GM21447 (cell line): Measurements from ENCODE around the gene CNIH1.

ENCODE experiments used
- ATAC-seq: cut with Tn5 transposase; IDR thresholded peaks from one replicate; pipeline ENCODE4 v1.9.1; 2021; ENCODE audit not compliant: unreplicated experiment

Gene CNIH1

DNA sequence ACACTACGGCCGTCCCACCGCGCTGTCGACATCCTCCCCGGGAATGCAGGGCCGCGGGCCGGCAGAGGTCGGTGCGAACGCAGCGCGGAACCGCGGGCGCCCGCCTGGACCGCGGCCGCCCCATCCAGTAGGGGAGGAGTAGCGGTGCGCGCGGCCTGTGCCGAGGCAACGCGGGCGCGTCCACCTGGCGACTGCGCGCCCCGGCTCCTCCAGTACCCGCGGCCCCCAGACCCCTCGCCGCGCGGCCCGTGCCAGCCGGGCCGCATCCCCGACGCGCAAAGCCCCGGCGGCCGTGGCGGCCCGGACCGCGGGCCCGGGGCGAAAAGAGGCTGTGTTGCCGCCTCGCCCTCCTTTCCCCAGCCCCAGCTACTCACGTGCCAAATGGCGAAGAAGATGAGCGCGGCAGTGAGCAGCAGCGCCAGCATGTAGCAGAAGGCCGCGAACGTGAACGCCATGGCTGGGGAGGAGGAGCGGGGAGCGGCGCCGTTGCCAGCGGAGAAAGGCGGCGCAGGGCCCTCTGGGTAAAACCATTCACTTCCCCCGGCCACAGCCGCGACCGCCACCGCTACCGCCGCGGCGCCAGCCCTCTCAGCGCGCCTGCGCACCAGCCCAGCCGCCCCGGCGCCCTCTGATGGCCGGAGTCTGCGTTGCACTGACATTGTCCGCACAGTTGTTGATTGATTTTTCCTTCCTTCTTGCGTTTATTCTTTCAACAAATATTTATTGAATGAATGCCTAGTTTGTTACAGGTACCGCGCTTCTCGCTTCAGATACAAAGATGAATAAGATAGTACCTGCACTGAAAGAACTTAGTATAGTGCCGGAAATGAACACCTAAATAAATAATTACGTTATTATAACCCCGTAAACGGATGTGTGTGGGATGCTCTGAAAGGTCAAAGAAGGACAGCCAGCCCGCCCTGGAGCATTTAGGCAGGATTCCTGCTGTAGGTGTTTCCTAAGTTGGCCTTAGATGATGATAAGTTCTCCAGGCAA lies at the start of gene CNIH1:
Gene CNIH1 (minus strand): TSS at position 502 of the 996 bp plus-strand sequence. CDS start 47 bp downstream, at position 455.
- ATAC-seq: peak; percentile 93

DNA sequence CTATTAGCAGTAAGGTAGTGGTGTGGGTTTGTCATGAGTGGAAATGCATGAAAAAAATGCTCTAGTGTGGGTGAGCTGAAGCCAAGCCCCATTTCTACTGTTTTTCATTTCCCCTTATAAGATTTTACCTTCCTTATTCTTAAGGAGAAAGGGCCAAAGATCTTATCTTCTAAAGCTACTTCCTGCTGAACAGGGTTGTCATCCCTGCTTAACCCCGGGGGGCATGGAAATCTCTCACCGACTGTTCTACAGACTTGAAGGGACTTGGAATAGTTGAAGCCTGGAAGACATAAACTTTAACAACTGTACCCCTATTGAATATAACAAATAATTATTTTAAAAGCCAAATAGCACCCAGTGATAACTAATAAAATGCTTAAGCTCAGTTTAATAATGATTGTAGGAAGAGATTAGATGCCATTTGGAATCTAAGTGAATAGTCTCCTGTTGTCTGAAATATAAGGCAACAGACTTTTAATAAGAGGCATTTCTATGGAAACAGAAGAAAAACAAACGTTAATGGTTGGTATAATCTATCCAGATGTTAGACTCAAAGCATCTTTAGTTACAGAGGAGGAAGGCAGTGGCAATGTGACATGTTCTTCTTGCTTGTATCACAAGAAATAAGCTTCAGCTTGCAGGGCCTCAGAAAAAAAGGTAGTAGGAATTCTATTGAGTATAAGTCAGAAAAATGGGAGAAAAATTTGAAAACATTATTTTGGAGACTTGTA lies 49.4 kb upstream of the CNIH1 start:
- ATAC-seq: no peak

DNA sequence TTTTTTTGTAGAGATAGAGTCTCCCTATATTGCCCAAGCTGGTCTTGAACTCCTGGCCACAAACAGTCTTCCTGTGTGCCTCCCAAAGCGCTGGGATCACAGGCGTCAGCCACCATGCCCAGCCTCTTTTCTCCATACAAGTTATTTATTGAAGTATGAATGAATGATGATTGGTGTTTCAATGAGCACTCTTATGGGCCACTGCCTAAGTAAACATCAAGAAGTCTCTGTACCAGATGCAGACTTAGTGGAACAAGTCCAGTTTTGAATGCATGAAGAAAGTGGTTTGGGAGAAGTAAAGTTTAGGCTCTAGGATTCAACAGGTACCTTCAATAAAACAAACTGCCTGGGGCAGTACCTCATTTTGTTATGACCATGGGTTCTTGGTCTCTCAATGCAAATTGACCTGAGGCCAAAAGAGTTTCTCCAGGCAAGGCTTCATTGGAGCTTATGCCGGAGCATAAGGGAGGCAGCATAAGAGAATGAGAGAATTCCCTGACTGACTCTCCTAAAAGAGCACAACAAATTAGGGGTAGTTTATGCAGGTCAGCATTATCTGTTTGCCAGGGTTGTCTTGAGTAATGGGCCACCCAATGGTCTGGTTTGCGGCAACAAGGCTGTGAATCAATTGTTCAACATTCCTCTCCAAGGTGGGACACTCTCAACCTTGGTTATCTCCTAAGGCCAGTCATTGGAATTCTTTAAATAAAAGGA lies 48.7 kb upstream of the CNIH1 start:
- no peak for ATAC-seq

DNA sequence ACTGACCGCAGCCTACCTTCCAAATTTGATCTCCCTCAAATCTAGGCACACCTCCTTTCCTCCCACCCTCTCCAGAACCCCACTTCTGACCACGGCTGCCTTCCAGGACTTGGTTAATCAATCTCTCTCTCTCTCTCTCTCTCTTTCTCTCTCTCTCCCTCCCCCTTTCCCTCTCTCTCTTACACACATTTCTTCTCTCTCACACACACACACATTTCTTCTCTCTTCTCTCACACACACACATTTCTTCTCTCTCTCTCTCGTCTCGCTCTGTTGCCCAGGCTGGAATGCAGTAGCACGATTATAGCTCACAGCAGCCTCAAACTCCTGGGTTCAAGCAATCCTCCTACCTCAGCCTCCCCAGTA lies 48.1 kb upstream of the CNIH1 start:
- peak; percentile 18 for ATAC-seq

DNA sequence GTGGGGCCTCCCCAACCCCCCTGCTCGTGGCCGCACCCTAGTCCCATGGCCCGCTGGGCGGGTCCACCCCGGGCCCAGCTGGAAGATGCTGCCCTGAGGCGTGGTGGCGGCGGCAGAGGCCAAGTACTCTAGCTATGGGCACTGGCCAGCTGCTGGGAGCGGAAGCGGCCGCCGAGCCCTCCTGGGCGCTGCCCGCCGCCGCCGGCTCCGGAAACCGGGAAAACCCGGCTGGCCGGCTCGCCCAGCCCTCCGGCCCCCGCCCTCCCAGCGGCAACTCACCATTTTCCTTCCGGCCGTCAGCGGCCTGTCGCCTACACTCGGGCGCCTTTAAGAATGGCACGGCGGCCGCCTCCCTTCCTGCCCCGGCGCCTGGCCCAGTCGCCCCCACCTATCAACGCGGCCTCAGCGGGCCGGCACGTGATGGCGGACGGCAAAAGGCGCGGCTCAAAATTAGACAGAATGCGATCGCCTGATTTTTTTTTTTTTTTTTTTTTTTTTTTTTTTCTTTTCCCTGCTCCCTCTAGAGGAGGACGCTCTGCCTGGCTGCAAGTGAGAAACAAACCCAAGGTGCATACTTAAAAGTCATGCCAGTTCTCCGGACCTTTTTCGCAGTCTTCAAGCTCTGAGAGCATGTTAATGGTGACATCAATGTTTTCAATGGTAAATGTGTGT lies 47.6 kb upstream of the CNIH1 start, which contains the start of gene GMFB:
Gene GMFB (minus strand): TSS at position 335 of the 672 bp plus-strand sequence. CDS start 53 bp downstream, at position 282.
- peak; percentile 87 for ATAC-seq

DNA sequence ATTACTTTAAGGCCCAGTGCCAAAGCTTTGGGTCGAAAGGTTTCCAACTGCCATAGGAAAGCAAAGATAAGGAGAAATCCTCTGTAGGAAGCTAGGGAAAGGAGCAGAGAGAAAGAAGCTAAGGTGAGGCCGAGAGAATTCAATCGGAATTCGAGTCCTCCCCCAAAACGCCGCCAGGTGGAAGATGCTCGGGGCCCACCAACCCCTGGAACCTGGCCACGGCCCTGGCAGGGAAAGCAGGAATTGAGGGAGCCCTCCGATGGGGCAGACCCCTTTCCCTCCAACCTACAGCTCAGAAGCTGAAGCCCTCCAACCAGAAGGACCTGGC lies 47.1 kb upstream of the CNIH1 start:
- ATAC-seq: peak; percentile 17

DNA sequence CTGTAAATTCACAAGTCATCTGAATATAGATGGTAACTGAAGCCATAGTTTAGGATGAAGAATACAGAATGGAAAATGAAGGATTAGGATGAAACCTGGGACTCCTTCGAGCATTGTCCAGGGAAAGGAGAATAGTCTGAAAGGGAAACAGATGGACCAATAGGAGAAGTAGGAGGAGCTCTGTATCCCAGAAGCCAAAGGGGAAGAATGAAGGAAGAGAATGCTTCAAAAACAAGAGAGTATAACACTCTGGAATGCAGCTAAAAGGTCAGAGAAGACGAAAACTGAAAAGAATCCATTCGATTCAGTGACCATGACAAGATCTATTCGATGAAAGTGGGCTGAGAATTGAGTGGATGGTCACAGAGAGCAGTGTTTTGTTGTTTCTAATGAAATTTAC lies 46.6 kb upstream of the CNIH1 start:
- no peak for ATAC-seq

DNA sequence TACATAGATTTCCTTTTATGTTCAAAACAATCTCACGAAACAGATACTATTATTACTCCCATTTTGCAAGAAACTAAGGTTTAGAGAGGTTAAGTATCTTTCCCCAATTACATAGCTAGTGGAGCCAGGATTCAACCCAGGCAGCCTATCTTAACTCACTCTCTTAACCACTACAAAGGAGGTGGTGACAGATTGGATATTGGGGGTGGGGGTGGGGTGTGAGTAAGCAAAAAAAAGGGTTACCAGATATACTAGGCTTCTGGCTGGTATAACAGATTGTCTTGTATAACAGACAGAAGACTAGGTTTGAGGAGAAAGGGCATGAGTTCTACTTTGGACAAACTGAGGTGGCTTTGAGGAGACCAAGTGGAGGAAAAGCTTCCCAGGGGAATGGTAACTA lies 45.5 kb upstream of the CNIH1 start:
- ATAC-seq: no peak

DNA sequence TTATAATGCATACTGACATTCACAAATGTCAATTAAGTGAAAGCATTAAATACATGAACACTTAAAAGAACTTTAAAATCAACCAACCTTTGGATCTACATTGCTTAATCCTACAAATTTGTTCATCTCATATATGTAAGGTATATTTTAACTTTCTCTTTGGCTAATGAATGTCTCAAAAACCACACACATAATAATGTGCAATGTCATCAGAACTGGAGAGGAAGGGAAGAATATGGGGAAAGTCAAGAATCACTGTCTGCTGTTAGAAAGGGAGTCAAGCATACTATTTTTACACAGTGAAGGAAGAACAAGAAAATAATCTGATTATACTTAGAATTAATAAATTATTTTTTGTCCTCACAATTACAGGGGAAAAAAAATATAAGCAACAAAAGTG lies 42.7 kb upstream of the CNIH1 start:
- no peak for ATAC-seq

DNA sequence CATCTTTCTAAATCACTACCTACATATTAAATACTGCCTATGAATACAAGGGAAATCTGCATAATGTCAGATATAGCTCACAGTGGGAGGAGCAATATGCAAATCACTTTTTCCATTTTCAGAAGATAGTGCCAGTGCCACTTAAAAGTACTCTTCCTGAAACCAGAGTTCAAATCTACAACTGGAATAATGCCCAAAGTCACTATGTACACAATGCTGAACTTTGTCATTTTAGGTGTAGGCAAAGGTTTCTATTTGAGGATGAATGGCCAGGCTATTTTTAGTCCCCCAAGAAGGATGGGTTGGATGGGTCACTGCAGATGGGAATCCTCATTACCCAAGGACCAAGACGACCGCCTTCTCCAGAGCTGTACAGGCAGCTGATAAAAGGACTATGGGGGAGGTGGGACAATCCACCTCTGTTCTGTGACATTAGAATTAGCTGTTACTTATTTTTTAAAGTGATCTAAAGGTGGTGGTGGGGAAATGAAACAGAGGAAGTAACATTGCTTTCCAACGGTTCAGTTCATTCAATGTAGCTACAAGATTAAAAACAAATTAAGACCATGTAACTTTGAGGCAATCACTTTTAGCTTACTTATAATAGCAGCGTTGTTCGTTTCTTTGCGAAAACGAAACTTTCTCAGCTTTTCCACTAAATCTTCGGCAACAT lies 42.0 kb upstream of the CNIH1 start:
- ATAC-seq: no peak

DNA sequence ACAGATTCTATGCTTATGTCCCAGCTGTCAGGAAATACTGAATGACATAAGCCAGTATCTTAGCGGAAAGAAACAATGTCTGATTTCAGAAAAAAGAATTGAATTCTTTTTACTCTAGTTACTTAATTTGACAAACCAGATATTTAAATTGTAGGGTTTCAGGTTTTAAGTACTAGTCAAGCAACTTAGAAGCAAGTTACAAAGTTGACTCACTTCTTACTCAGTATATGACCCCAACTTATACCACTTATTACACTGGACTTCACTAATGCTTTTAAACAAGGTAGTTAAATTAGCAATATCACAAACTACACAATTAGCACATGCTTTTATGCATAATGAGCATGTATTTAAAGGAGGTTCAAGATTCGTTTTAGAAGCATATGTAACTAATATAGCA lies 40.5 kb upstream of the CNIH1 start:
- no peak for ATAC-seq

DNA sequence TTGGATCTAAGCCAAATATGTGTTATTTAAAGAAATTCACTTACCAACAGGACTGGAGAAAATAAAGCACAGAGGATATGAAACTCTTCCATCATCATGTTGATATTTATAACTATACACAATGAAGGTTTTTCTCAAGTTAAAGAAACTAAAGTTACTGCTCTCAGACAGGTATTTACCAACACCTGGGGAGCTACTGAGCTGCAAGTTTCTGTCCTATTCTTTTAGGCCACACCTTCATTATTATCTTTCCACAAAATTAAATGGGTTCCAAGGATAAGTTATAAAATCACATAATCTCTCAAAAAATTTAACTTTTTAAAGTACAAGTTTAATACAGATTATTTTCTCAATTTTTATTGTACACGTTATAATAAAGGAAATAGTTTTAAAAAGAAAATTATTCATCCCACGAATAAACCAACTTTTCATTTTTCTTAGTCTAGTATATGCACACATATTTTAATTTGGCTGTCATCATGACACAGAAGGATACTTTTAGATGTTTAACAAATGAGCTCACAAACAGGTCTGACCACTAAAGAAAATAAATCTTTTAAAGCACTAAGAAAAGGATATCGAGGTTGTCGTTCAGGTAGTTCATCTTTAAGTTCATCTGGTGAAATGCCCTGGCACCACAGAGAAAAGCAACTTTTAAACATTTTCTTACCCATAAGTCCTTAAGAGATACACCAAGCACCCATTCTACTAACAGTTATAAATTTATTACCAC lies 39.8 kb upstream of the CNIH1 start:
- no peak for ATAC-seq

DNA sequence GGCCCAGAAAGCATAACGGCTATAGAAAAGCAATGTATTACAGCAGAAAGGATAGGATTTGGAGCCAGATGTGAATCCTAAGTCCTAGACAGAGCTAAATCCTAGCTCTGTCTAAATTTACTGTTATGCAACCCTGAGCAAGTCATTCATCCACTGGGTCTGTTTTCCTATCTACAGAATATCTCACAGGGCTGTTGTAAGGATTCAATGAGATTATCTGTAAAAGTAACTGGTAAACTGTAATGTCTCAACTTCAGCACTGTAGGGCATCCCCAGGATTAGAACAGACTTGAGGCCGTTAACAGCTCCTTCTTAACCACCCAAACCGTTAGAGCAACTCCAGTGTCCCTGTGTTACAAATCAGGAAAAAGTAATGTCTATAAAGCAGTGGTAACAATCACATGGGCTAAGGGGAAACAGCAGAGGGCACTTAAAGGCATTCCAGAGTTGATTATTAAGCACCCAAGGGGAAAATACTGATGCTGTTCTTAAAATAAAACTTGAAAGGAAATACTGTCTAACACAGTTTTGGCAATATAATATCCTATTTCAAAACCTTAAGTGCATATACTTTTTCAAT lies 37.6 kb upstream of the CNIH1 start:
- no peak for ATAC-seq

DNA sequence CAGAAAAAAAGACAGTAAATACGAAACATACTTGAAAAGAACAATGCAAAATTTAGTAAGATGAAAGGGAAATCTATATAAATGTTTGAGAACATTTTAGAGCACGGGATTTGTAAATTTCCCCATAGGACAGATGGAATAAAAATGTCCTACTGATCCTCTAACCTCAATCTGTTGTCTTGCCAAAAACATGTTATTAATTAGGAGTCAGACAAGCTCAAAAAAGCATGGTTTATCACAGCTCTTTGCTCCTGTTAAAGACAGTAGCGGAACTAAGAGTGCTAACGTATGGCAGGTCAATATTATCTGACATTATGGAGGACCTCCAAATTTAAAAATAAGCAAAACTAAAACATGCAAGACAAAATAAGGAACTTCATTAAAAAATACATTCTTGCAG lies 34.7 kb upstream of the CNIH1 start:
- ATAC-seq: no peak

DNA sequence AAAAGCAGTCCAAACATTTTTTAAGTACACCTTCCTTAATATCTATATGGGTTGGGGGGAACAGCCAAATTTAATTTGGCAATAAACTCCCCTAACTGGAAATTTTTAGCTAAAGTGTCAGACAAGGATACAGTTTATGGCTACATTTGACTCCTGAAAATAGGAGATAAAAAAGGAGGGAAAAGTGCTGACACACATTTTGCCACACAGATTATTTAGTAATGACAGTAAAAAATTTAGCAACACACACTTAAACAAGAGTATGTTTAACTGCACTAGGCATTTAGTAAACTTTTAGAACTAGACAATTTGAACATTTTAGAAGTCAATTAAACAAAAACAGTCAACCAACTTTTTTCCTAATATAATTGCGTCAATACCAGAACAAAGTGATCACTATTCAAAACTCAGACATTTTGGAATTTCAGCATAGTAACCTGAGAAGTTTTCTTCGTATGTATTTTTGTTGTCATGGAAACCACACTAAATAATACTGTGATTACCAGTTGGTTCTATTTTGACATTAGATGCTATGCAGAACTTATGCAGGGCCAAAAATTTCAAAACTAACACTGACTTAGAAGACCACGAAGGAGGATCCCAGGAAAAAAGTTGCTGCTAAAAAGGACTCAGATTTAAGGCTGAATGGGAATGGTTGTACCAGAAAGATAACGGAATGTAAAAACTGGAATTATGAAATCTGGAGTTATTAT lies 34.2 kb upstream of the CNIH1 start:
- no peak for ATAC-seq

DNA sequence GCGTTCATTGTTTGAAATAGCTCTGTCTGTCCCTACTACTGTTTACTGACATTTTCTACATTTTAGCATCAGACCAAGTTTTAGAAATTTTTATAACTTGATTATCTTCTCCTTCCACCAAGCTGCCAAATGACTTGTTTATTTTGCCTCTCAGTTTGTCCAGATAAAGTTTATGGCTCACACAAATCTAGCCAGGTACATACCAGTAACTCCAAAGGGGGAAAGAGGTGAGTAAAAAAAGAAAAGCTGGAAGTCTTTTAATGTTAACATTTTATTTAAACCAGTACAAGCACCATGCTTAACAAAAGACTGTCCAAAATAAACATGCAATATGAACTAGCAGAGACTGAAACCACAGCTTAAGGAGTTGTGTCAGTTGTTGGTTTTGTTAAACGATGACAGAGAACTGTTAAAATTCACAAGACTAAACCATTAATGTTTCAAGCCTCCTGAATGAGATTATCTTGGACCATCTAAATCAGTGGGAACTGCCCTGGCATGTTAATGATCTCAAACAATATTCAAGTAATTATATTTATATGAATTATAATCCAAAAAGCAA lies 33.1 kb upstream of the CNIH1 start:
- no peak for ATAC-seq

DNA sequence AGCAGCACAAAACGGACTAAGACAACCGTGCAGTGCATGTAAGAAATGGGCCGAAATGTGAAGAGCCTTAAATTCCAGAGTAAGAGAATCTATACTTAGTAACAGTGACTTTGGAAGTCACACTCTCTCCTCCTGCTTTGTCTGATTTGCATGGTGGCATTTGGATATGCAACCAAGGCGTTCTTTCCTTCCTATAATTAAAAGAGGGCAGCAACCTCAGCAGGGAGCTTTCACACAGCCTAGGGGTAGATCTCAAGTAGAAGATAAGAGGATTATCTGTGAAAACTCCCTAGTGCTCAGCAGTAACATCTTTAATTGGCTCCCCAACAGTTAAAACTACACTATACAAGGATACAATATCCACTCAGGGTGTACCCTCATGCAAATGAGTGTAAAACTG lies 31.1 kb upstream of the CNIH1 start:
- no peak for ATAC-seq

DNA sequence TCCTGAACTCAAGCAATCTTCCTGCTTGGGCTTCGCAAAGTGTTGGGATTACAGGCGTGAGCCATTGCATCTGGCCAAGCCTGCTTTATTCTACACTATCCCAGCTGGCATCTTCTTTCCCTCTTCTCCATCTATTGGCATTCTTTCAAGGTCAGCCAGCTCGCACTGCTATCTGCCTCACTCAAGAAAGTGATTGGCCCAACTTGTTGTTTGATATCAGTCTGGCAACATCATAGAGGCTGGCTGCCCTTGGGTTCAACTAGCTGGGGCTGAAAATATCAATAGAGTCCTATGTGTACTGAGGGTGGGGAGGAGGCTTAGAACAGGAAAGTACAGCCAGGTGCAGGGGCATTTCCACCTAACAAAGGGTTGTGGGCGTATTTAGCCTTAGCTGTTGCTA lies 30.5 kb upstream of the CNIH1 start:
- no peak for ATAC-seq
